HG03342 (cell line): Measurements from ENCODE around the gene FOLR1.

ENCODE experiments used
- ATAC-seq: cut with Tn5 transposase; IDR thresholded peaks from one replicate; pipeline ENCODE4 v1.9.1; 2021; ENCODE audit warnings: mild to moderate bottlenecking, moderate library complexity; ENCODE audit not compliant: unreplicated experiment

The FOLR1 gene

GRCh38 chr11:72234514-72234830 lies 42.5 kb downstream of the FOLR1 start:
- ATAC-seq = no peak

- ATAC-seq = no peak
These were observed 43.0 kb downstream of the FOLR1 start for GRCh38 chr11:72234920-72235319.

- ATAC-seq = no peak
These were observed 43.6 kb downstream of the FOLR1 start for GRCh38 chr11:72235351-72236057.

GRCh38 chr11:72236083-72236697 lies 44.2 kb downstream of the FOLR1 start:
- ATAC-seq = no peak

GRCh38 chr11:72236774-72237111 lies 44.8 kb downstream of the FOLR1 start:
- ATAC-seq = no peak

GRCh38 chr11:72237112-72237931 lies 45.4 kb downstream of the FOLR1 start:
- no peak for ATAC-seq

GRCh38 chr11:72238040-72238450 lies 46.1 kb downstream of the FOLR1 start:
- peak; percentile 52 for ATAC-seq

GRCh38 chr11:72238492-72239312 lies 46.8 kb downstream of the FOLR1 start:
- ATAC-seq = no peak

GRCh38 chr11:72239313-72239848 lies 47.4 kb downstream of the FOLR1 start:
- ATAC-seq = no peak

GRCh38 chr11:72239849-72240460 lies 48.0 kb downstream of the FOLR1 start:
- no peak for ATAC-seq

- ATAC-seq = no peak
These were observed 48.7 kb downstream of the FOLR1 start for GRCh38 chr11:72240461-72241290.

GRCh38 chr11:72241291-72241781 lies 49.4 kb downstream of the FOLR1 start:
- ATAC-seq = no peak

GRCh38 chr11:72242141-72242540 lies 50.2 kb downstream of the FOLR1 start:
- ATAC-seq = no peak

GRCh38 chr11:72243173-72244059 lies 51.5 kb downstream of the FOLR1 start:
- ATAC-seq = no peak

- ATAC-seq = no peak
These were observed 52.1 kb downstream of the FOLR1 start, which contains the start of gene PHOX2A for GRCh38 chr11:72244060-72244360. TSS of gene PHOX2A (minus strand) at chr11:72244176. CDS start at chr11:72244004, 172 bp downstream.

GRCh38 chr11:72244361-72245262 lies 52.7 kb downstream of the FOLR1 start:
- ATAC-seq = no peak

- ATAC-seq = no peak
These were observed 53.4 kb downstream of the FOLR1 start for GRCh38 chr11:72245263-72245816.
